HG02759 (cell line): Measurements from ENCODE around the gene PCNX2.

Experiments used
- ATAC-seq: cut with Tn5 transposase; IDR thresholded peaks from one replicate; pipeline ENCODE4 v1.9.1; 2021; ENCODE audit warnings: mild to moderate bottlenecking, moderate library complexity; ENCODE audit not compliant: unreplicated experiment

PCNX2 gene

DNA sequence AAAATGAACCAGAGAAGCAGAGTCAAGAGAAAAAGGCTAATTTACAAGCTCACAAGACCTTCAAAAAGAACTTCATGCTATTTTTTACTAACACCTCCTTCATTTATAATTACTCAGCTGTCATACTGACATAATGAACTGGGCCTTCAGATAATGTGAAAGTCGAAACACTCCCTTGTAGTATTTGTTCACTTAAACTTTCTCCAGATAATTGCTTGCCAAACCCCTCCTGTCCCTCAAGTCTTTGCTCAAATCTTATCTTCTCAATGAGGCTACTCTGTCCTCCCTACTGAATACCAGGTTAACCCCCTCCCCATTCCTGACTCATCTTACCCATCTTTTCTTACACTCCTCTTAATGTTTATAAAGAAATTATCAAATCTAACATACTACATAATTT, 20.9 kb upstream of the PCNX2 start:
- ATAC-seq: no peak

DNA sequence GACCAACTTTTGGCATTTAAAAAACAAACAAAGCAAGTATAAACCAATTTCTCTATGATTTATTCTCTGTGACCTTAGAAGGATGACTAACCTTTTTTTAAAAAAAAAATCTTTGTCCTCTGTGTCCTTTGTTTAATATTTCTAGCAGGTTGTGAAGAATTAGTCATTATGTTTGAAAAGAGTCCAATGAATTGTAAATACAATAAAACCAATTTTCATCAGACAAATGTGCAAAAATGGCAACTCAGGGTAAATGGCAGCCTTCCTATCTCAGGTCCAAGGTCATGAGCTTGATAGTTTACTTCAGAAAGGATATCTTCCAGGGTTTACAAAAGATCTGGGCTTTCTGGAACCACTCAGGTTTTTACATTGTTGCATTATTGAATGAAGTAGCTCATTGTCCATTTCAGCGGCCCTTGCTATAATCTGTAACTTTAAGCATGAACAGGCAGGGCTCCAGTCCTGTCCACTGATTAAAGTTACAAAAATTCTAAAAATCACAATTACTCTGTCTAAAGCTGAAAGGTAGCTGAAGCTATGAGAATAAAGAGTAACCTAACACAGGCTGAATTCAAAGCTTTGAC, 20.3 kb upstream of the PCNX2 start:
- no peak for ATAC-seq

DNA sequence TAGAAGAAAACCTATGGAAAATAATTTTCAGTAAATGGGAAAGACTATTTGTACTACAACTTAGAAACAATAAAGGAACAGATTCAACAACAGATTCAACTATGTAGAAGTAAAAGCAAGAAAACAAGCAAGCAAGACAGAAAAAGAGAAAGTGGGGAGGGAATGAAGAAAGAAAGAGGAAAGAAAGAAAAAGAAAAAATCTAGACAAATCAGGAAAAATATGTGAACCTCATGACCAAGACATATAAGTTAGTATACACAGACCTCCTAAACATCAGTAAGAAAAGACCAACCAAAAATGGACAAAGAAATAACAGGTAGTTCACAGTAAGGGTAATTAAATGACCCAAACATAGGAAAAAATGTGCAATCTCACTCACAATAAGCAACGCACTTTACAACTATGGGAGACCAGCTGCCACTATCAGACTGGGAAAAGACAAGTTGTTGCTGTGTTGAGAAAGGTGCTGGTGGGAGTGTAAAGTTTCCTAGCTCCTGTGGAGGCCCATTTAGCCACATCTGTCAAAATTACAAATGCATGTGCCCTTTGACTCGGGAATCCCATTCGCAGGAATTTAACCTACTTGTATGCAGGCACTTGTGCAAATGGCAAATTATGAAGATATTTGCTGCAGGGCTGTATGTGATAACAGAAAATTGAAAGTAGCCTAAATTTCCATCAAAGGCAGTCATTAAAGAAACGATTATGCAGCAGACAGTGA, 18.1 kb upstream of the PCNX2 start:
- ATAC-seq: no peak

DNA sequence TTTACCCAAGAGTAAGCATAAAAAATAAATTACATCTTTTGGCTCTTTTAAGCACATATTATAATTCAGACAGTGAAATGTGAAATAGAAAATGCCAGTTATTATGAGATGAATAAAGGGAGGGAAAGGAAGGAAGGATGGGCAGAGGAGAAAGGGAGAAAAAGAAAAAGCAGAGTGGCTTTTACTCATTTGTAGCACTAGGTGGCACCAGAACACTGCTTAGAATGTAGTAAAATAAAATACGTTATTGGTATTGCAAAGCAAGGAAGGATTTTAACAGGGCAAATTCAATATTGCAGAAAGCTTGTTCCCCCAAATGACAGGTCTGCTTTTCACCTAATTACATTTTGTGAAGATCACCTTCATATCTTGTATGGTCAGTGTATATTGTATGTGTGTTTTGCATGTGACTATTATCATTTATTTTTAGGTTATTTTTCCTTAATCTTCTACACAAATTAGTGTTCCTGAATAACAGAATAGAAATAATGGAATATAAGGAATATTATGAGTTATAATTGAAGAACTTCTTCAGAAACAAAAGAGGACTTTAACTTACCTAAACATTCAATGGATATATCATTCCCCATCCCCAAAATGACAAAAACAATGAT, 9.1 kb upstream of the PCNX2 start:
- ATAC-seq: no peak

DNA sequence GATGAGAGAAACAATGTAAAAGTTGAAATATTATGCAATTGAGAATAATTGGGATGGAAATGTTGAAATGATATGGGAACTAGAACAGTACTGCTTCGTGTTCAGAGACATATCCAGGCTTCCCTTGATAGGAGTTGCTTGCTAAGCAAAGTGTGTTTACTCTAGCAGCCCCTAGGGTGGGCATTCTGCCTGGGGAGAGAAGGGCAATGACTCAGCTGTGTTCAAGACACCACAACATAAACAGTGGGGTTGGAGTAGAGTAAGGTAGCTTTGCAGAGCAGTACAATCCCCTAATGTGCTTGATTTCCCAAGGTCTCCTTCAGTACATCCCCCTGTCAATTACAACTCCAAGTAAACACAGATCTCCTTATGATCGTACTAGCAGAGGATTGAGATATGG, 4.8 kb upstream of the PCNX2 start:
- ATAC-seq: no peak

DNA sequence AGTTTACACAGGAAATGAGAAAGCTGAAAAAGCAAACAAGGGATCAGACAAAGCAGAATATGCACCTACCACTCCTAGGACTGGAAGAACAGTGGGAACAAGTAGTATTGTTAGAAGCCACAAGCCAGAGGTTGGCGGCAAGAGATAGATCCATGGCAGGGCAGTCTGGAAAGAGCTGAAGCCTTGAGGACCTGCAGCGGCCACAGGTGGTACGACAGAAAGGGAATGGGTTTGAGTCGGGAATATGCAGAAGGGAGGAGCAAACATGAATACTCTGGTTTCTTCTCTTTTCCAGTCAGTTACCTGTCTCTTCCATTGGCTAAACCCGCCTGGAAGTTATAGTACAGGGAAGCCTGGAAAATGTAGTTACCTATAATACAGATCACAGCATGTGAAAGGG, 3.9 kb upstream of the PCNX2 start:
- ATAC-seq: no peak

DNA sequence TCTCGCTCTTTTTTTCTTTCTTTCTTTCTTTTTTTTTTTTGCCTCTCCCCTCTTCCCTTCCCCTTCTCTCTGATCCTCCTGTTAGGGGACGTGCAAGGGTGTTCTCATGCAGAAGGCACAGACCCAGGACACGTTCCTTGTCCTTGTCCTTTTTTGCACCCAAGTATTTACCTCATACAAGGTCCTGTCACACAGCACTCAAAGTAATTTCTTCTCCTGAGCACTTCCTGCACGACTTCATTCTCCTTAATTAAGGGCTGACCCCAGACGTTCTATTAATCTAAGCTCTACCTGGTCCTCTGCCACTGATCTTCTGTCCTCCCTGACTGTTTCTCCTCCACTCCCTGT, 424 bp upstream of the PCNX2 start:
- ATAC-seq: no peak

DNA sequence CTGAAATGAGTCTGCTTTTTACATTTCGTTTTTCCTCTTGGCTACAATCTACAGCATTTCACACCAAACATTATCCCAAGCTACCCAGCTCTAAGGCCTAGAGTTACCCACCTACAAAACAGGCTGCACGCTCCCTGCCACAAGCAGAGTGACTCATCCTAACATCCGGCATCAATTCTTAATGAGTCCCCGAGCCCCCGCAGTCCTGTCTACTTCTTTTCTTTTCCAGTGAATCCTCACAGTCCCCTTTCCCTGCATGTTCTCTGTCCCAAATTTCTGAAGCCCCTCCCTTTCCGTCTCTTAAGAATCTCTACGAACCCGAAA, 650 bp downstream of the PCNX2 start:
- ATAC-seq: peak; percentile 39

DNA sequence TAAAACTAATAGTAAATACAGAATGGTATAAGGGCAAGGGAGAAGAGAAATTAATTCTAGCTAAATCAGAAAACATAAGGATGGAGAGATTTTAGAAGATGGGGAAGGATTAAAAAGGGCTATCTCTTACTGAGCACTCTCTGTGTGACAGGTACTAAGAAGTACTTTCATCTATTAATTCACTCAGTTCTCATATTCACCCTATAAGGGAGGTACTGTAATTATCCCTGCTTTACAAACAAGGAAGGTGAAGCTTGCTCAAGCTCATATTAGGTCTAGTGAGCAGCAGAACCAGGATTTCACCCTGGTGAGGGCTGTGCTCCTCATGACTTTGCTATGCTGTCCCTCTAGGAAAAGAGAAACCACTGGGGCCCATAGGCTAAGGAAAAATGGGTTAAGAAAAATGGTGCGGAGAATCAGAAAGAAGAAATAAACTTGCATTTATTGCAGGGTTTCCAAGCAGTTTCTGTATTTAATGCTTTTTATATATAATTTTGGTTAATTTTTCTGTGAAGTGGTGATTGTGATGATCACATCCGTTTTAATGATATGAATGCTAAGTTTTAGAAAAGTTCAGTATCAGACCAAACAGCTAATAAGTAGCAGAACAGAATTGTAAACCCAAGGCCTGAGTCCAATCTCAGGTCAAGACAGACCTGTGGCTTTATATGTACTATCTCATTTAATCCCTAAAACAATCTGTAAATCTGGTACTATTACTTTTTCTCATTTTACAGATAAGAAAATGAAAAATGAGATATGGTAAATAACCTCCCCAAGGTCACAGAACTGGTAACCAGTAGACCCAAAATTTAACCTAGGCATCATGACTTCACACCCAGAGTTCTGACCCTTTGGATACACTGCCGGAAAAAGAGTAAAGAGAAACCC, 1.7 kb downstream of the PCNX2 start:
- ATAC-seq: no peak

DNA sequence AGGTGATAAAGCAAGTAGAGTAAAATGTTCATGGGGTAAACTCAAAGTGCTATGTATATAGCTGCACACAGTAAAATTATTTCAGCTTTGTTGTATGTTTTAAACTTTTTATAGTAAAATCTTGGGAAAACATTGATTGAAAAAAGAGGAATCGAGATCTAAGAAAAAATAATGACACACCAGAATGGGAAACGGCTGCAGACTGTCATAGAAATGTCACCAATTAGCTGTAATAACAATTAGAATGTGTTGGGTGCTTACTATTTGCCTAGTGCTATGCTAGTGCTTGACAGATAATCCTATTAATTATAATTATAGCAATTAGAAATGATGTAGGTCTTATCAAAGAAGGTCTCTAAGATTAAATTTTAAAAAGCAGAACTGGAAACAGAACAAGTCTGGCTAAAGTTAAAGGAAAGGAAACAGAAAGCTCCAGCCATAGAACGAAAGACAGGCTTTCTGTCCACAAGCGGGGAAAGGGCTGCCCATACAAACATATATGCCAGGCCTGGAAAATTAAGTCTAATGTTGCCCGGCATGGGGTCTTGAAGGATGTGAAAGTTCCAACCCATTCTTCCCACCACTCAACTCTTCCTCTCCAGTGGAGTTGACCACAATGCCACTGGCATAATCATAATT, 5.0 kb downstream of the PCNX2 start:
- no peak for ATAC-seq

DNA sequence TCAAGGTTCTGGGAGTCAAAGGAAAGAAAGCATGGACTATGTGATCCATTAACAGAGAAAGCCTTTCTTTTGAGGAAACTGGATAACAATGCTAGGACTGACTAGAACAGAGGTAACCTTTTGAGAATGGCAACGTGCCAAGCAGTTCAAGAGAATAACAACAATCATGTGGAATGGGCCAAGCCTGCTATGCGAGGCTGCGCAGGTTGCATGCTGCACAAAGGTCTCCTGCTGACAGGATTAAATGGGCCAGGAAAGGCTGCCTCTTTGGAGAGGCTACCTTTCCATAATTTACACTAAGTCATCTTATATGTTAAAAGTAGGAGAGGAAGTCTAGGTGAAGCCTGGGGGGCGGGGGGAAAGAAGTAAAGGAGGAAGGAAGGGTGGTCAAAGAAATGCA, 5.8 kb downstream of the PCNX2 start:
- no peak for ATAC-seq

DNA sequence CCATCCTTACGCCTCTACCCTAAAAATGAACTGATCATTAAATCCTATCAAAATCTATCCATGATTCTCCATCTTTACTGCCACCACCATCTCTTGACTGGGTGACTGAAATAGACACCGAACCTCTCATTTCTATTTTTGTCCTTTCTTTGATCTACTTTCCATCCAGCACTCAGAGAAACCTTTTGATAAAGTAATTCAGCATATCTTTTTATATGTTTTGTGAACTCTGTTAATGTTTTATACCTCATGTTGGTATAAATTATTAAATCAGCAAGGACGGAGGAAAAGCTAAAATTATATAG, 13.0 kb downstream of the PCNX2 start:
- ATAC-seq: no peak

DNA sequence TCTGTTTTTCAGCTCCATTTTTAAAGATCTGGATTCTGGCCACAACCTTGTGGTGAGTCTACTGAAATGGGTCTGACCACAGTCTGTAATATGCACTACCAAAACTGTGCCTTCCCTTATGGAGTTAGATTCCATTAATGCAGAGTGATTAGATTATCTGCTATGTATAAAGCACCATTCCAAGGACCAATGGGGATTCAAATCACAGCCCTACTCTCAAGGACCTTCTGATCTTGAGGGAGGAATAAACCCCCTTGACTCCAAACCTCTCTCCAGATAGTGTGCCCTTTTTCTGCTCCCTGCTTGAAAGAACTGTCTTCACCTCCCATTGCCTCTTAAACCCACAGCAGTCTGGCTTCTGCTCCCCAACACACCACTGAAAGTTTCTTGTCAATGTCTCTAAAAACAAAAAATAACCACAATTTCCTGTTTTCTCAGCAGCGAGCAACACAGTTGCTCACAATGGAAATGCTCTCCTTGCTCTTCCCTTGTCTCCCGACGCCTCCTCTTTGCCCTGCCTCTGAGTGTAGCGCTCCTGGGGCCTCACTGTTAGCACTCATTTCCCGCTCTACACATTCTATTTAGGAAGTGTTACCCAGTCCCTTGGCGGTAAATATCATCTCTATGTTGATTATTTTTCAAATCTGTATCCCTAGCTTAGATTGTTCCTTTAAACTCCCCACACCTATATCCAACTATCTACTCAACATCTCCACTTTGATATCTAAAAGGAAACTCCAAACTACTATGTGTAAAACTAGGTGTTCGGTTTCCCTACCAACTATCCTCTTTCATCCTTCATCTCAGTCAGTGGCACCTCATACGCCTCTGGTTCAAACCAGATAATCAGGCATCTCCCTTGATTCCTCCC, 13.6 kb downstream of the PCNX2 start:
- ATAC-seq: peak; percentile 92

DNA sequence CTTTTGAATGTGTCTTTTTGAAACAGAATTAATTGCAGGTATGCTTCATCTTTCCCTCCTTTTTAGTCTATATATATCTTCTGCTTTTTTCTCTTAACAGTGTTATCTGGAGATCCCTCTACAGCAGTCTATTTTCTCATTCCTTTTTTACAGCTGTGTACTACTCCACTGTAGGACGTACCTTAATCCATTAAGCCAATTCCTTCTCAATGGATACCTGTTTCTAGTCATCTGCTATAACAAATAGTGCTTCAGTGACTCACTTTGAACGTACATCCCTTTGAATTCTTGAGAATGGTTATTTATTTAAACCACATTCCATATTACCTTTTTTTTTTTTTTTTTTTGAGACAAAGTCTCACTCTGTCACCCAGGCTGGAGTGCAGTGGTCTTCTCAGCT, 15.6 kb downstream of the PCNX2 start:
- ATAC-seq: no peak

DNA sequence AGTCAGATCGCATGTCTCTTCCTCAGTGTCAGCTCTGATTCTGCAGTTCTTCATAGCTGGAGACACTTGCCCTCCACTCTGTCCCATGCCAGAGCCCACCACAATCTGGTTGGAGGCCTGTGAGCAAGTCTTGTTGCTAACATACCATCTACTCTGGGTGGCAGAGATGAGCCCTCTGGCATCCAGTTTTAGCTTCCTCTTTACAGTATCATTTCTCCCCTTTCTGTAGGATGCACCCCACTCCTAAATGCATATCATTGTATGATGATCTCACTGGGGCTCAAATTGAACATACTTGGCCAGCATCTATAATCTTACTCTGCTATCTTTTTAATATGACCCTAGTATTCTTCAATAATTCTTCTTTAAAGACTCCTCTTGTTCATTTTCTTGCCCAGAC, 16.9 kb downstream of the PCNX2 start:
- no peak for ATAC-seq

DNA sequence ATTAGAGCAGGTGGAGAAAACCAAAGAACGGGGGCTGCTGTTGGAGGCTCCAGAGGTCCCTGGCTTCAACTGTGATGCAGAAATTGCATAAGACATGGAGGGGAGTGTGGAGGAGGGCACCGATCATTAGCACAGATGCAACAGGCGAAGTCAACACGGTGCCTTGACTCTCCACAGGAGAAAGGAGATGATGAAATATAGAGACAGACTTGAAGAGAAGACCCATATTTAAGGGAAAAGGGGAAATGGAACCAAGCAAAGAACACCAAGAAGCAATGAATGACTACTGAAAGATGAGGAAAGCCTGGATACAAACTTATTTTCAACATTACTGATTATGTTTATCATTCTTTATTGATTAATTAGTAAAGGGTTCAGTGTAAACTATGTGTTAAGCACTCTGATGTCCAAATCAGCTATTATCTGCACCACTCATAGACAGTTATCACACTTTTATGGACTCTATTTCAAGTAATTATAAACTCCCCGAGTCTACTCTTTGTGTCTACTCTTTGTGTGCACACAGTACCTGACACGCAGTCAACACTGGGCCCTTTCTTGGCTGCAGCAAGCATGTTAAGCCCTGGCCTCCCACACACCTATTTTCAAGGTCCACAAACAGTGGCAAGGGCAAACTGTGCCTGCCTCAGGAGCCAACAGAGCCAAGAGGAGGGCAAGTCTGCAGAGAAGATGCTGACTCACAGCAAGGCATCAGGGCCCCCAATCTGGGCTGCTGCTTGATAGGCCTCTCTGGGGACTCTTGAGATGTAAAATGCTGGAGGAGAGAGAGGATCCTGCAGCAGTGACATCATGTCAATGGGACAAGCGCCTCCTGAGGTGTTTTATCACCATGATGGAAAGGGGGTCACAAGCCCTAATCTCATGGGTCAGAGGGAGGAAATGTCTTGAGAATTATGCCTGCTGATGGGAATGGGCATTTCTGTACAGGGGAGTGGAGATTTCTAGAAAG, 17.6 kb downstream of the PCNX2 start:
- no peak for ATAC-seq

DNA sequence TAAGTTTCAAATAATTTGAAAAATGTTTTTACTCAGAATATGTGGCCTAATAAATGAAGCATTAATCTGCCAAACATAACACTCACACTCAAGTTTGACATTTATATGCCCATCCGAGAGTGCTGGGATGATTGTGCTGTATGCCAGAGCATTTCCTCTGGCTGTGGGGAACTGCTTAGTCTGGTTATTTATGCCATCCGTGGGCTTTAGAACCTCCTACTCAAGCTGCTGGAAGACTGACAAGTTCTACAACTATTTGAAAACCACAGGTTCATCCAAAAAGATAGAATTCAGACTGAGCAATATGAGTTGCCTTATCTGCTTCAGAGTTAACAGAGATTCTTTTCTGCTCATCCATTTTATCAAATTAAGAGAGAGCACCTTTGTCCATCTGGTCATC, 25.9 kb downstream of the PCNX2 start:
- no peak for ATAC-seq

DNA sequence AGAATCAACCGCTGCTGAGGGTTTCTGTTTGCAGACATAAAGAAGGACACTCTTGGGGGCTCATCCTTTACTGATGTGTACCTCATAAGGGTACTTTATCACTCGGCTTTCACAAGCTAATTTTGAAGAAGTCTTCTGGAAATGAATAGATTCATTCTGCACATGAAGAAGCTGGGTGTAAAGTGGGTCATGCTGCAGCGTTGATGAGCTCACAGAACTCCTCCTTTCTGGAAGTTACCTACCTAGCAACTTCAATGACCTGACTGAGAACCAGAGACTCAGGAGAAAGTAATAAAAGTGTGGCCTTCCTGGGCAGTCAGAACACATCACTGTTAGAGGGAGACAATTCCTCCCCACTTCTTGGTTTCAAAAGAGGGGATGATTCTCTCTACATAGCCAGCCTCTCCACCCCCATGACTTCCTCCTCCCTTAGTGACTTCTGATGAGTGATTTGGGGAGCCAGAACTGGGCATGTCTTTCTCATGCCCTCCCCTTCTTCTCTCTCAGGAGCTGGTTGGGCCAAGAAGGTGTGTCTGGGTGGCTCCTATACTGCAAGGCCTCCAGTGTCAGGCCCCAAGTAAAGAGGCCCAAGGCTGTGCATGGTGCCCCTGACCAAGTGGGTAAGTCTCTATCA, 27.0 kb downstream of the PCNX2 start:
- ATAC-seq: no peak

DNA sequence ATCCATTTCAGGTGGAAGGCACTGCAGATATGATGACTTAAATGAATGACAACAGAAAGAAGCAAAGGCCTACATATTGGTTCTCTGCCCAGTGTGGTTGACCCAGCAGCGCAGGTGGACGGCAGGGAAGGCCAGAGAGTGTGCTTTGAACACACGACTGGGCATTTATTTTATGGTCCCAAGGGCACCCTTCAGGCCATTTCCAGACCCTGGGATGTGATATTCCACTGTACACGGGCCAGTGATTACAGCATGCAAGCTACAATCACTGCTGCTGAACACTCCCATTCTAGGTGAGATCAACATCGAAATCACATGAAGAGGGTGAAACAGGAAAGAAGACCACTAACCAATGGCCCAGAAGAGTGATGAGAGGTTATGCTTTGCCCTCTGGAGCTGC, 33.8 kb downstream of the PCNX2 start:
- peak; percentile 3 for ATAC-seq
